Measurements from ENCODE around the gene TRIM34. TPM values are rescaled to one million over a fixed set of nuclear protein-coding genes. Genes with fewer than 3 reads are reported as not detected.

The TRIM34 gene
- total RNA-seq, 1 donor from 2014 or later: 4.9 TPM

GRCh38 chr11:5603326-5603725 lies 21.5 kb upstream of the TRIM34 start:
- H3K4me3 ChIP-seq (ENCODE audit: low read depth, low read length): no peak overlapping the region
- H3K36me3 ChIP-seq (ENCODE audit: control insufficient read depth, insufficient read depth, low read length): no peaks in the 10 kb centered on the region
- H3K27me3 ChIP-seq (ENCODE audit: control insufficient read depth, insufficient read depth, low read length): no peaks in the 10 kb centered on the region
- DNase-seq (ENCODE audit: low read depth): no peak
- TF ChIP-seq CTCF (IDR thresholded peaks at IDR 0.05; ENCODE audit: insufficient read depth, low read length, poor library complexity, severe bottlenecking): no peak

DNA sequence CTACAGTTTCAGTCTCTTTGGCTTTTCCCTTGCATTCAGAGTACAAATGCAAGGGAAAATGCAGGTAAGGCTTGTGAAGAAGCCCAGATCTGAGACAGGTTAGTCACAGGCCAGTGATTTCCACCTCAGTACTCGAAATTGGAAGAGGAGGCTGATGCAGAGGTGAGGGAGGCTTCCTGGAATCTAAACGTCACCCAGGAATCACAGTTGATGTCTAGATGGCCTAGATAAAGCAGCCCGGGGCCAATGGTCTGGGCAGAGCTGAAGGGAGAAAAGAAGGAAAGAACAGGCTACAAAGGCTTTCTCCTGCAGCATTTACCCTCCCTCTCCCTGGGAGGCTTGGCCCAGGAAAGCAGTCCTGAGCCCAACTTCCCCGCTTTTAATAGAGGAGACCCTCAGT lies 19.9 kb upstream of the TRIM34 start:
- no peaks in the 10 kb centered on the region for H3K36me3 ChIP-seq (ENCODE audit: control insufficient read depth, insufficient read depth, low read length)
- DNase-seq (ENCODE audit: low read depth): no peak
- H3K4me3 ChIP-seq (ENCODE audit: low read depth, low read length): no peak overlapping the region
- no peaks in the 10 kb centered on the region for H3K27me3 ChIP-seq (ENCODE audit: control insufficient read depth, insufficient read depth, low read length)
- no peak for TF ChIP-seq CTCF (IDR thresholded peaks at IDR 0.05; ENCODE audit: insufficient read depth, low read length, poor library complexity, severe bottlenecking)

- no peaks in the 10 kb centered on the region for H3K36me3 ChIP-seq (ENCODE audit: control insufficient read depth, insufficient read depth, low read length)
- DNase-seq (ENCODE audit: low read depth): no peak
- TF ChIP-seq CTCF (IDR thresholded peaks at IDR 0.05; ENCODE audit: insufficient read depth, low read length, poor library complexity, severe bottlenecking): no peak
- no peaks in the 10 kb centered on the region for H3K27me3 ChIP-seq (ENCODE audit: control insufficient read depth, insufficient read depth, low read length)
- H3K4me3 ChIP-seq (ENCODE audit: low read depth, low read length): no peak overlapping the region
Observed at GRCh38 chr11:5605849-5606248, 19.0 kb upstream of the TRIM34 start.

- no peak for DNase-seq (ENCODE audit: low read depth)
- TF ChIP-seq CTCF (IDR thresholded peaks at IDR 0.05; ENCODE audit: insufficient read depth, low read length, poor library complexity, severe bottlenecking): no peak
- Histone ChIP-seq H3K27me3 (ENCODE audit: control insufficient read depth, insufficient read depth, low read length) (no peaks in the 10 kb centered on the region), H3K36me3 (ENCODE audit: control insufficient read depth, insufficient read depth, low read length) (no peaks in the 10 kb centered on the region), H3K4me3 (ENCODE audit: low read depth, low read length) (no peak overlapping the region)
Observed at GRCh38 chr11:5608808-5609207, 16.0 kb upstream of the TRIM34 start.

DNA sequence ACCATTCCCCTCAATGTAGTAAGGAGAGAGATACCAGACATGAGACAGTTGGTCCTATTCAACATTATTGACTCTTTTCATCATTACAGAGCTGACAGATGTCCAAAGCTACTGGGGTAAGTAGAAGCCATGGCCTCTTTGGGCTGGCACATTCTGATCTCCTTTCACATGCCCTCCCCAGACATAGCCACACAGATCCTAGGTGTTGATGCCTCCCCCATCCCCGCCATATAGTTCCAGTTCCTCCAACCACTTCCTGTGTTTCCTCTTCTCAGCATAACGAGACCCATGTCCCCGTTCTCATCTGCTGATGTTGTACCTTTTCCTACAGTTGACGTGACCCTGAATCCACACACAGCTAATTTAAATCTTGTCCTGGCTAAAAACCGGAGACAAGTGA lies 14.4 kb upstream of the TRIM34 start:
- TF ChIP-seq CTCF (IDR thresholded peaks at IDR 0.05; ENCODE audit: insufficient read depth, low read length, poor library complexity, severe bottlenecking): no peak
- no peaks in the 10 kb centered on the region for H3K27me3 ChIP-seq (ENCODE audit: control insufficient read depth, insufficient read depth, low read length)
- H3K36me3 ChIP-seq (ENCODE audit: control insufficient read depth, insufficient read depth, low read length): no peaks in the 10 kb centered on the region
- H3K4me3 ChIP-seq (ENCODE audit: low read depth, low read length): no peak overlapping the region
- no peak for DNase-seq (ENCODE audit: low read depth)

GRCh38 chr11:5611627-5612026 lies 13.2 kb upstream of the TRIM34 start:
- Histone ChIP-seq H3K4me3 (ENCODE audit: low read depth, low read length) (no peak overlapping the region), H3K36me3 (ENCODE audit: control insufficient read depth, insufficient read depth, low read length) (no peaks in the 10 kb centered on the region), H3K27me3 (ENCODE audit: control insufficient read depth, insufficient read depth, low read length) (no peaks in the 10 kb centered on the region)
- no peak for TF ChIP-seq CTCF (IDR thresholded peaks at IDR 0.05; ENCODE audit: insufficient read depth, low read length, poor library complexity, severe bottlenecking)
- DNase-seq (ENCODE audit: low read depth): no peak

Data from kidney epithelial cell (primary cell).